AG04450 (cell line): ENCODE measurements around the gene PTGS2. TPM values are rescaled to one million over a fixed set of nuclear protein-coding genes. Genes with fewer than 3 reads are reported as not detected.

Experiments used
- CTCF ChIA-PET: fragments of 300-600, 350-600 bp; formaldehyde crosslinking; extraction: SDS; loops from one replicate; lab custom pipeline; 2022; ENCODE audit warnings: antibody characterized with exemption, inconsistent platforms; lab: Charles Lee
- POLR2A ChIA-PET: fragments of 350-600 bp; formaldehyde crosslinking; extraction: SDS; loops from one replicate; lab custom pipeline; 2021; ENCODE audit warnings: antibody characterized with exemption, inconsistent platforms; lab: Yijun Ruan, JAX
- DNase-seq: peaks from one replicate; pipeline ENCODE4 v3.0.0-alpha.2; 2011; ENCODE audit warnings: low read depth, low spot score
- H3K27ac ChIP-seq: one replicate; pipeline ENCODE4 v1.5.1; 2012; ENCODE audit warnings: low read depth, low read length, control low read depth
- H3K27me3 ChIP-seq: one replicate; pipeline ENCODE4 v1.6.0; 2012; ENCODE audit warnings: low read length; ENCODE audit not compliant: control insufficient read depth, insufficient read depth
- H3K4me3 ChIP-seq: 2 replicates; pipeline ENCODE4 v1.5.1; 2011; ENCODE audit warnings: mild to moderate bottlenecking, low read depth, low read length, control low read depth
- H3K9me3 ChIP-seq: 2 replicates; pipeline ENCODE4 v1.5.1; 2012; ENCODE audit warnings: low read length; ENCODE audit not compliant: control insufficient read depth, insufficient read depth
- polyA plus RNA-seq: library from polyadenylated mRNA; depleted of rRNA; stranded (reverse); fragments of >200 nt; gene quantifications from 2 replicates; pipeline ENCODE4 v1.2.3, GENCODE V29; 2011
- TF ChIP-seq, protein P1 (sequence below): IDR thresholded peaks from 2 replicates; pipeline ENCODE4 v1.5.1; 2011; ENCODE audit warnings: low read depth, low read length, control low read depth, inconsistent platforms

Gene PTGS2
- polyA plus RNA-seq, 1 experiment, result 2.7 TPM

DNA sequence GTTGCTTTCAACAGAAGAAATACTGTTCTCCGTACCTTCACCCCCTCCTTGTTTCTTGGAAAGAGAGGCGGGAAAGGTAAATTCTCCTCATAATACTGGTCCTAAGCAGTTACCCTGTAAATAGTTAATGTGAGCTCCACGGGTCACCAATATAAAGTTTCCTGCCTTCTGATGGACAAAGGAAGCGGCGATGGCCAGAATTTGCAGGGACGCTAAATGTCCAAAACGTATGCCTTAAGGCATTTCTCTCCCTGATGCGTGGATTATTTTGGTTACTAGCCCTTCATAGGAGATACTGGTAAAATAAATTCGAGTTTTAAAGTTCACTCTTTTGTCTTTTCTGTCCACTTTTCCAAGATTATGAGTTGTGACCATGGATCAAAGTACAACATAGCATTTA is 898 bp upstream of the PTGS2 start:
- no peaks in the 10 kb centered on the region for H3K9me3 ChIP-seq
- no peak for DNase-seq
- POLR2A ChIA-PET, result interaction anchor here (1.3 kb wide), 1 partner anchor 302 kb away, joined by 5 read pairs; no protein-coding TSS in a partner anchor
- TF ChIP-seq, protein P1, sequence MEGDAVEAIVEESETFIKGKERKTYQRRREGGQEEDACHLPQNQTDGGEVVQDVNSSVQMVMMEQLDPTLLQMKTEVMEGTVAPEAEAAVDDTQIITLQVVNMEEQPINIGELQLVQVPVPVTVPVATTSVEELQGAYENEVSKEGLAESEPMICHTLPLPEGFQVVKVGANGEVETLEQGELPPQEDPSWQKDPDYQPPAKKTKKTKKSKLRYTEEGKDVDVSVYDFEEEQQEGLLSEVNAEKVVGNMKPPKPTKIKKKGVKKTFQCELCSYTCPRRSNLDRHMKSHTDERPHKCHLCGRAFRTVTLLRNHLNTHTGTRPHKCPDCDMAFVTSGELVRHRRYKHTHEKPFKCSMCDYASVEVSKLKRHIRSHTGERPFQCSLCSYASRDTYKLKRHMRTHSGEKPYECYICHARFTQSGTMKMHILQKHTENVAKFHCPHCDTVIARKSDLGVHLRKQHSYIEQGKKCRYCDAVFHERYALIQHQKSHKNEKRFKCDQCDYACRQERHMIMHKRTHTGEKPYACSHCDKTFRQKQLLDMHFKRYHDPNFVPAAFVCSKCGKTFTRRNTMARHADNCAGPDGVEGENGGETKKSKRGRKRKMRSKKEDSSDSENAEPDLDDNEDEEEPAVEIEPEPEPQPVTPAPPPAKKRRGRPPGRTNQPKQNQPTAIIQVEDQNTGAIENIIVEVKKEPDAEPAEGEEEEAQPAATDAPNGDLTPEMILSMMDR, result no peak
- H3K27ac ChIP-seq, result no peak overlapping the region
- CTCF ChIA-PET, result interaction anchor here (0.9 to 3.6 kb wide), 9 partner anchors 10 to 306 kb away, joined by 3 to 16 read pairs (median 6); partner anchors contain the start of genes ODR4 and TPR
- peak overlapping the region; percentile 71 for H3K4me3 ChIP-seq
- H3K27me3 ChIP-seq, result no peaks in the 10 kb centered on the region

DNA sequence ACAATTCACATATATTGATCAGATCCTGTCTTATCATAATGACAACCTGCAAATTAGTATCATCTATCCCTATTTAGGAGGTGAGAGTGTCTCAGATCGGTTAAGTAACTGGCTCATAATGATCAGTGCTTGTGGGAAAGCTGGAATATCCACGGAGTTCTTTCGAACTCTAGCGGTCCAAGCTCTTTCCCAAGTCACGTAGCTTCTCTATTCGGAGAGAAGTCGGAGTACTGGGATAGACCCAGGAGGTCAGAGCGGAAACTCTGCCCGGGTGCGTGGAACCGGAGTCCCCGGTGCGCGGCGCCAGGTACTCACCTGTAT is 339 bp downstream of the PTGS2 start:
- ChIA-PET POLR2A (interaction anchor here (0.6 kb wide), 1 partner anchor 304 kb away, joined by 3 read pairs; the partner anchor contains the start of genes ODR4 and TPR), CTCF (interaction anchor here (0.6 to 3.0 kb wide), 27 partner anchors 9 to 310 kb away, joined by 3 to 16 read pairs (median 4); partner anchors contain the start of genes ODR4 and TPR)
- H3K27ac ChIP-seq, result no peak overlapping the region
- H3K4me3 ChIP-seq, result peak overlapping the region; percentile 71
- TF ChIP-seq, protein P1, result no peak
- no peaks in the 10 kb centered on the region for H3K27me3 ChIP-seq
- DNase-seq, result no peak
- no peaks in the 10 kb centered on the region for H3K9me3 ChIP-seq

DNA sequence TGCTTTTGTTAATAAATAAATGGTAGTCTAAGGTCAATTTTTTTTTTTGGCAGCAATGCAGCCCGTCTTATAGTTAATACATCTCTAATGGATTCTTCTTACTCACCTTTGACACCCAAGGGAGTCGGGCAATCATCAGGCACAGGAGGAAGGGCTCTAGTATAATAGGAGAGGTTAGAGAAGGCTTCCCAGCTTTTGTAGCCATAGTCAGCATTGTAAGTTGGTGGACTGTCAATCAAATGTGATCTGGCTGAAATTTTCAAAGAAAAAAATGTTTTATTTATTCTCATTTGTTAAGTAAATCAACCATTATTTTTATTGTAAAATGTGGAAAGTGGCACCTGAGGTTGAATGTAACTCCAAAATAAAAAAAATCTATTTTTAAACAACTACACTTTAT is 2.1 kb downstream of the PTGS2 start:
- CTCF ChIA-PET, result interaction anchor here (2.0 kb wide), 1 partner anchor 11 kb away, joined by 4 read pairs; no protein-coding TSS in a partner anchor
- Histone ChIP-seq H3K9me3 (no peaks in the 10 kb centered on the region), H3K27me3 (no peaks in the 10 kb centered on the region), H3K4me3 (no peak overlapping the region), H3K27ac (no peak overlapping the region)
- POLR2A ChIA-PET, result no interaction called here
- TF ChIP-seq, protein P1, result no peak
- no peak for DNase-seq

DNA sequence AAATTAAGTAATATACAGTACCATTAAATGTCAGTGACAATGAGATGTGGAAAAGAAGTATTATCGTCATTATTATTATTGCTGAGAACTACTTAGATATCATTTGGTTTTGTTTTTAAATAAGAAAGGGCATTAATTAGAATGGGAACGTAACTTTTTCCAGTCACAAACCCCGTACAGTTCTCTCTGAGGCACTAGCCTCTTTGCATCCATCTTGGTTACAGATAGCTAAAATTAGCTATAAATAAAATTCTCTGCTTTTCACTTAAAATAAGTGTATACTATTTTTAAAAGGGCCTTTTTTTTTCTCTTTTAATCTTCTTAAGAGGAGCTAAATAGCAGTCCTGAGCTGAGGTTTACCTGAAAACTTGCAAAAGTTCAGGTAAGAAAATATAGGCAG is 7.6 kb downstream of the PTGS2 start:
- Histone ChIP-seq H3K27ac (no peak overlapping the region), H3K9me3 (no peaks in the 10 kb centered on the region), H3K4me3 (no peak overlapping the region), H3K27me3 (no peaks in the 10 kb centered on the region)
- ChIA-PET POLR2A (no interaction called here), CTCF (no interaction called here)
- TF ChIP-seq, protein P1, result no peak
- DNase-seq, result no peak

DNA sequence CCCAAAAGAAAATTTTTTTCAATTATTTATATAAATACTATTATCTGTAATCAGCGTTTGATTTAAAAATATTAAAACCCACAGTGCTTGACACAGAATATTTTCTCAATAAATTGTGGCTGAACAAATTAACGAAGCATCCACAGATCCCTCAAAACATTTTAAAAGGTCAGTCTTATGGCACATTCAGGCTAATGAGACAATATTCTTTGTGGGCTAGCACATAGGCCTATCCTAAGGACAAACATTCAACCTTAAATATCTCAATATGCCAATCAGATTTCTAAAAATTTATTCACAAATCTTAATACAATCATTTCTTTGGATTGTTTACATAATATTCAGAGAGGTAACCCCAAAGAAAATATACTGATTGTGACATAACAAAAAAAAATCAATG is 8.1 kb downstream of the PTGS2 start:
- POLR2A ChIA-PET, result no interaction called here
- CTCF ChIA-PET, result no interaction called here
- no peak for DNase-seq

More for the DNA sequence above, 8.1 kb downstream of the PTGS2 start:
- no peaks in the 10 kb centered on the region for H3K9me3 ChIP-seq
- TF ChIP-seq, protein P1, result no peak
- no peak overlapping the region for H3K4me3 ChIP-seq
- no peak overlapping the region for H3K27ac ChIP-seq
- no peaks in the 10 kb centered on the region for H3K27me3 ChIP-seq
